Measurements from ENCODE around the gene KREMEN1. TPM values are rescaled to one million over a fixed set of nuclear protein-coding genes. Genes with fewer than 3 reads are reported as not detected.

The KREMEN1 gene
- total RNA-seq, 6 donors from 2014 or later, result 8.4 to 24.3 (median 15.9) TPM

DNA sequence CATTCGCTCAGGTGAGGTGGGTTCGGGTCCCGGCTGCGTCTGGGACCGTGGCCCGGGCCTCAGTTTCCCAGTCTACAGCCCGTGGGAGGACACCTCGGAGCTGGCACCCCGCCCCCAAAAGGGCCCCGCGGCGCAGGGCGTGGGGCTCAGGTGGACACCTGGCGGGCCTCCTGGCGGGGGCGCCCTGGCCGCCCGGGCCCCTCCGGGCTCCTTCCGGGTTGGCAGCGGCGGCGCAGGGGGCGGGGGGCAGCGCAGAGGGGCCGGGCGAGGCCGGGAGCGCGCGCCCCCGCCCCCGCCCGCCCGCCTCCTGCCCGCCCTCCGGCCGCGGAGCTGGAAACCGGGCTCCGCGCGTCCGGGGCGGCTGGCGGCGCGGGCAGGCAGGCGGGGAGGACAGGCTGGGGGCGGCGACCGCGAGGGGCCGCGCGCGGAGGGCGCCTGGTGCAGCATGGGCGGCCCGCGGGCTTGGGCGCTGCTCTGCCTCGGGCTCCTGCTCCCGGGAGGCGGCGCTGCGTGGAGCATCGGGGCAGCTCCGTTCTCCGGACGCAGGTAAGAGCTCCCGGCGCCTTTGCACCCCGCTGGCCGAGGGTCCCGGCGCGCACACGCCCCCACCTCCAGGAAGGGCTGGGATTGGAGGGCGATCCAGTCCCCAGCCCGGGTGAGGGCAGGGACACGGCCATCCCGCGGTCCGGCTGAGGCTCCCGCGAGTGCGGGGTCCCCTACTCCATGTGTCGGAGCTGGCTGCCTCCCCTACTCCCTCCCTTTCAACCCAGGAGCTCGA lies 132.9 kb downstream of the KREMEN1 start, which contains the start of gene EMID1:
Gene EMID1, plus strand, starts transcription at position 303 of the 778 bp plus-strand sequence. Its CDS starts 143 bp downstream, at position 446.
- WGBS, 2 donors, result 5 to 8% methylated on average over 7 to 28 of the region's 90 CpGs
- ATAC-seq (ENCODE audit: low FRiP score in 2 of 2), result peak in 1 of 2 donors; percentile 41
- Histone ChIP-seq H3K4me1 (peaks cover 19 to 48% (median 40%) of the 10 kb centered on the region in 4 donors), H3K9me3 (no peaks in the 10 kb centered on the region), H3K36me3 (no peaks in the 10 kb centered on the region), H3K27ac (peak within 1 kb of the TSS; percentile 44 to 93 (median 68)), H3K4me3 (peak within 1 kb of the TSS; percentile 53 to 73 (median 59)), H3K27me3 (peaks cover 0 to 7% (median 0%) of the 10 kb centered on the region in 4 donors)
- DNase-seq, result peak; percentile 36 to 90
- TF ChIP-seq POLR2A (IDR thresholded peaks at IDR 0.05) (no peak), EP300 (IDR thresholded peaks at IDR 0.05) (no peak), CTCF (IDR thresholded peaks at IDR 0.05) (peak in 3 of 6 experiments; percentile 20 to 40 (median 21)), POLR2AphosphoS5 (IDR thresholded peaks at IDR 0.05) (no peak)

DNA sequence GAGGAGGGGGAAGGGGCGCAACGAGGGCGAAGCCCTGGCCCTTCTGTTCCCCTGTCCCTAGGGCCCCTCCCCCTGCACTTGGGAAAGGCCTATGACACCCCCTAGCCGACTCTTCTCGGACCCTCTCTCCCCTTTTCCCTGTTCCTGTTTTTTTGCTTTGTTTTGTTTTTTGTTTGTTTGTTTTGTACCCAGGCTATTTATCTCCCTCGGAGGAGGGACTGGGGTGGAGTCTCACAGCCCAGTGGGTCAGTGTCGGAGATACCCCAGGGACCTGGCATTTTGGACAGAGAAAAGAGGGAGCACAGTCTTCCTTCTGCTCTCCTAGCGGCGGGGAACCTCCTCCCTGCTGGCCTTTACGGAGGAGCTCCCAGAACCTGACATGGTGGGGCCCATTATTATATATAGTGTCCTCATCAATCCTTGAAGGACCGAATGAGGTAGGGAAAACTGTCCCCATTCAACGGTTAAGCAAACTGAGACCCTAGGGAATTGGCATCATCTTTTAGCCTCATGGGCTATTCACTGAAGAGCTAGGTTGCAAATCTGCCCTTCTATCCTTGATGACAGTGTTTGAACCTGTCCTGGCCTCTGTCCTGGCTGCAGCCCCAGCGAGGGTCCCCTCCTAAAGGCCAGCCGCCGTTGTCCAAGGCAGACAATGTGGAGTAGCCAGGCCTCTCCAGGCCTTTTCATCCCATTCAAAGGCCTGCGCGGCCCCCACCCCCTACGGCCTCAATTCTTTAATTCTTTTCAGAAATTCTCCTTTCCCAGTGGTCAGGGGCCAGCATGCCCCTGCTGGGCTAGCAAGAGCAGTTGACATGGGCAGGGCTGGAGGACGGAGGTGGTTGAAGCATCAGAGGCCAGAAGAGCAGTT lies 133.8 kb downstream of the KREMEN1 start:
- TF ChIP-seq CTCF (IDR thresholded peaks at IDR 0.05), result no peak
- no peak for TF ChIP-seq POLR2A (IDR thresholded peaks at IDR 0.05)
- TF ChIP-seq EP300 (IDR thresholded peaks at IDR 0.05), result no peak
- no peak for TF ChIP-seq POLR2AphosphoS5 (IDR thresholded peaks at IDR 0.05)
- no peaks in the 10 kb centered on the region for H3K9me3 ChIP-seq
- WGBS, 2 donors, result 44 to 46% methylated on average over 14 to 19 of the region's 19 CpGs
- H3K27me3 ChIP-seq, result peaks cover 0 to 7% (median 0%) of the 10 kb centered on the region in 4 donors
- DNase-seq (no peak), ATAC-seq (ENCODE audit: low FRiP score in 2 of 2) (no peak)
- peak overlapping the region; percentile 40 to 85 (median 65) for H3K27ac ChIP-seq
- H3K36me3 ChIP-seq, result no peaks in the 10 kb centered on the region
- peaks cover 19 to 48% (median 39%) of the 10 kb centered on the region in 4 donors for H3K4me1 ChIP-seq
- H3K4me3 ChIP-seq, result peak overlapping the region; percentile 53 to 73 (median 59)

DNA sequence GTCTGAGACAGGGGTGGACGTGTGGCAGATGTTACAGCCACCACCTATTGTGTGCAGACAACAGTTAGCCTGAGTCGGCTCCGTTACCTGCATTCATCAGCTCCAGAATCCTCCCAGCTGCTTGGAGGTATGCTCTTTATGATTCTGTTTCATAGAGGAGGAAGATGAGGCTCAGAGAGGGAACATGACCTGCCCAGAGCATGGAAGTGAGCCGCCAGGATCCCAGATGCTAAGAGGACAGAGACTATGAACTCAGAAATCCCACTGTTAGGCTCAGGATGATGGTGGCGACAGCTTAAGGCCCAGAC lies 134.4 kb downstream of the KREMEN1 start:
- 73 to 85% methylated on average over 2 to 5 of the region's 5 CpGs for WGBS, 2 donors
- no peak for ATAC-seq (ENCODE audit: low FRiP score in 2 of 2)
- Histone ChIP-seq H3K4me3 (no peak overlapping the region), H3K27me3 (peaks cover 0 to 7% (median 0%) of the 10 kb centered on the region in 4 donors), H3K27ac (peak overlapping the region in 2 of 4 donors; percentile 80 to 85), H3K4me1 (peaks cover 15 to 43% (median 33%) of the 10 kb centered on the region in 4 donors), H3K9me3 (no peaks in the 10 kb centered on the region), H3K36me3 (no peaks in the 10 kb centered on the region)
- no peak for DNase-seq
- no peak for TF ChIP-seq POLR2A (IDR thresholded peaks at IDR 0.05)
- no peak for TF ChIP-seq EP300 (IDR thresholded peaks at IDR 0.05)
- TF ChIP-seq POLR2AphosphoS5 (IDR thresholded peaks at IDR 0.05), result no peak
- no peak for TF ChIP-seq CTCF (IDR thresholded peaks at IDR 0.05)

GRCh38 chr22:29207562-29208501 lies 135.0 kb downstream of the KREMEN1 start:
- TF ChIP-seq CTCF (IDR thresholded peaks at IDR 0.05), result no peak
- no peaks in the 10 kb centered on the region for H3K36me3 ChIP-seq
- peaks cover 0 to 7% (median 0%) of the 10 kb centered on the region in 4 donors for H3K27me3 ChIP-seq
- ATAC-seq (ENCODE audit: low FRiP score in 2 of 2) (no peak), DNase-seq (peak in 1 of 2 donors; percentile 45)
- H3K9me3 ChIP-seq, result no peaks in the 10 kb centered on the region
- whole genome bisulfite sequencing, 2 donors, result 52 to 59% methylated on average over 6 to 11 of the region's 11 CpGs
- H3K4me3 ChIP-seq, result no peak overlapping the region
- peaks cover 9 to 36% (median 27%) of the 10 kb centered on the region in 4 donors for H3K4me1 ChIP-seq
- H3K27ac ChIP-seq, result peak overlapping the region in 2 of 4 donors; percentile 80 to 85

Data from upper lobe of left lung (tissue), 6 donors.